ENCODE results near the gene FA2H. TPM values are rescaled to one million over a fixed set of nuclear protein-coding genes. Genes with fewer than 3 reads are reported as not detected.

The FA2H gene
- total RNA-seq, 1 donor from 2014 or later, result not detected

DNA sequence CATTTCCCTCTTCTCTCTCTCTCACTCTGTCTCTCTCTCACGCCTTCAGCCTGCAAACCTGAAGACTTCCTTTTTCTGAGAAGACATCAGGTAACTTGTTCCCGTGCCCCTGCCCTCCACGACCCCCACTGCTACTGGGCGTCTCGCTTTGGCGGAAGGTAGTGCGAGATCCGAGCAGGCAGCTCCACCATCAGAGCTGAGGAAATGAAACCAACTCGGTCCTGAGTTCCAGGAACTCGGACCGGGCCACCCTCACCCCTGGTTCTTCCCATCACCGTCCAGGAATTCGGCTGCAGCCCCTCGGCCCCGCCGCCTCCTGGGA, 74.5 kb downstream of the FA2H start:
- no peak for DNase-seq (ENCODE audit: extremely low spot score, unreplicated experiment)
- no peak for TF ChIP-seq CTCF (IDR thresholded peaks at IDR 0.05)
- no peaks in the 10 kb centered on the region for H3K9me3 Mint-ChIP-seq (ENCODE audit: unreplicated experiment)
- H3K27me3 Mint-ChIP-seq (ENCODE audit: unreplicated experiment), result no peaks in the 10 kb centered on the region
- H3K27ac Mint-ChIP-seq (ENCODE audit: unreplicated experiment), result no peak overlapping the region
- no peak overlapping the region for H3K4me3 Mint-ChIP-seq (ENCODE audit: unreplicated experiment)
- H3K36me3 Mint-ChIP-seq (ENCODE audit: unreplicated experiment), result no peaks in the 10 kb centered on the region
- peaks cover 21% of the 10 kb centered on the region for H3K4me1 Mint-ChIP-seq (ENCODE audit: unreplicated experiment)

GRCh38 chr16:74699666-74700065, 75.0 kb downstream of the FA2H start:
- TF ChIP-seq CTCF (IDR thresholded peaks at IDR 0.05), result no peak
- peaks cover 21% of the 10 kb centered on the region for H3K4me1 Mint-ChIP-seq (ENCODE audit: unreplicated experiment)
- no peaks in the 10 kb centered on the region for H3K27me3 Mint-ChIP-seq (ENCODE audit: unreplicated experiment)
- H3K36me3 Mint-ChIP-seq (ENCODE audit: unreplicated experiment), result no peaks in the 10 kb centered on the region
- no peak for DNase-seq (ENCODE audit: extremely low spot score, unreplicated experiment)
- H3K9me3 Mint-ChIP-seq (ENCODE audit: unreplicated experiment), result no peaks in the 10 kb centered on the region
- H3K4me3 Mint-ChIP-seq (ENCODE audit: unreplicated experiment), result no peak overlapping the region
- no peak overlapping the region for H3K27ac Mint-ChIP-seq (ENCODE audit: unreplicated experiment)

- no peak overlapping the region for H3K4me3 Mint-ChIP-seq (ENCODE audit: unreplicated experiment)
- no peak for DNase-seq (ENCODE audit: extremely low spot score, unreplicated experiment)
- H3K4me1 Mint-ChIP-seq (ENCODE audit: unreplicated experiment), result peaks cover 21% of the 10 kb centered on the region
- no peaks in the 10 kb centered on the region for H3K36me3 Mint-ChIP-seq (ENCODE audit: unreplicated experiment)
- H3K27ac Mint-ChIP-seq (ENCODE audit: unreplicated experiment), result no peak overlapping the region
- no peaks in the 10 kb centered on the region for H3K9me3 Mint-ChIP-seq (ENCODE audit: unreplicated experiment)
- TF ChIP-seq CTCF (IDR thresholded peaks at IDR 0.05), result no peak
- H3K27me3 Mint-ChIP-seq (ENCODE audit: unreplicated experiment), result no peaks in the 10 kb centered on the region
Measured at GRCh38 chr16:74698222-74698621, 76.4 kb downstream of the FA2H start.

- Mint-ChIP-seq H3K27ac (ENCODE audit: unreplicated experiment) (peak overlapping the region; percentile 64), H3K27me3 (ENCODE audit: unreplicated experiment) (peaks cover 3% of the 10 kb centered on the region), H3K9me3 (ENCODE audit: unreplicated experiment) (no peaks in the 10 kb centered on the region), H3K4me1 (ENCODE audit: unreplicated experiment) (peaks cover 11% of the 10 kb centered on the region), H3K36me3 (ENCODE audit: unreplicated experiment) (peaks cover under 1% of the 10 kb centered on the region), H3K4me3 (ENCODE audit: unreplicated experiment) (peak overlapping the region; percentile 90)
- no peak for TF ChIP-seq CTCF (IDR thresholded peaks at IDR 0.05)
- peak; percentile 87 for DNase-seq (ENCODE audit: extremely low spot score, unreplicated experiment)
Measured at GRCh38 chr16:74695450-74696422, 78.9 kb downstream of the FA2H start.

DNA sequence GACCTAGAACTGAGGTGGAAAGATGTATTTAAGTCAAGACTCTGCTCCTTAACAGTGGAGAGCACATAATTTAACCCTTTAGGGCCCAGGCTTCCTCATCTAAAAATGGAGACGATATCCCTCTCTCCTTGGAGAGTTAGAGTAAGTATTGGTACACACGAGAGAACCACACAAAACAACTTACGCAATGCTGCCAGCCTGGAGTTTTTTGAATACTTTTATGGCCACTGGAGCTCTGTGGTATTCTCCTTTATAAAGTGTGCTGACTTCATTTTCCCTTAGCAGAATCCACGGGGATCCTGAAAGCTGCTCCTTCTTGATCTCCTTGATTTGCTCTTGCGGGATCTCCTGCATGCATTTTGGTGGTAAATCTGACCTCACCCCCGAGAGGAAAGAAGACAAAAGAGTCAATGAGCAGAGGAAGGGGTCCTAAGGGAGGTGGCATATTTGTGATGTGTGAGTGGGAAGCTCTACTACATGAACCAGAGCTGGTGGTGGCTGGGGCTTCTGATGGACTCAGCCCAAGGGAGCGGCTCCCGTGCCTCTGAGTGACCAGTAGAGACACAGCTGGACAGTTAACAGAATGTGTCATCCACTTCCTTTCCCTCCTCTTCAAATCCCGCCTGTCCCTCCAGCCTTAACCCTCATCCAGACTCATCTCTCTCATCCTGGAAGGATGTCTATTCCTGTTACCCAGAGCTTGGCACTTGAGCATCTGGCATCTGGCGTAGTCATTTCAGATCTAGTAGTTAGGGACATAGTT, 83.3 kb downstream of the FA2H start:
- DNase-seq (ENCODE audit: extremely low spot score, unreplicated experiment), result no peak
- H3K4me1 Mint-ChIP-seq (ENCODE audit: unreplicated experiment), result peaks cover 4% of the 10 kb centered on the region
- no peak overlapping the region for H3K27ac Mint-ChIP-seq (ENCODE audit: unreplicated experiment)
- H3K27me3 Mint-ChIP-seq (ENCODE audit: unreplicated experiment), result peaks cover 3% of the 10 kb centered on the region
- H3K4me3 Mint-ChIP-seq (ENCODE audit: unreplicated experiment), result no peak overlapping the region
- H3K36me3 Mint-ChIP-seq (ENCODE audit: unreplicated experiment), result peaks cover 2% of the 10 kb centered on the region
- H3K9me3 Mint-ChIP-seq (ENCODE audit: unreplicated experiment), result no peaks in the 10 kb centered on the region
- no peak for TF ChIP-seq CTCF (IDR thresholded peaks at IDR 0.05)

All from osteocyte (in vitro differentiated cells).